Activated CD4-positive, CD25-positive, alpha-beta regulatory T cell (primary cell): ENCODE data around the gene PNMA6E.

Experiments used
- DNase-seq, 4 experiments: peaks; one replicate each; lab custom pipeline; 2025; lab: John Stamatoyannopoulos, UW

PNMA6E gene

DNA sequence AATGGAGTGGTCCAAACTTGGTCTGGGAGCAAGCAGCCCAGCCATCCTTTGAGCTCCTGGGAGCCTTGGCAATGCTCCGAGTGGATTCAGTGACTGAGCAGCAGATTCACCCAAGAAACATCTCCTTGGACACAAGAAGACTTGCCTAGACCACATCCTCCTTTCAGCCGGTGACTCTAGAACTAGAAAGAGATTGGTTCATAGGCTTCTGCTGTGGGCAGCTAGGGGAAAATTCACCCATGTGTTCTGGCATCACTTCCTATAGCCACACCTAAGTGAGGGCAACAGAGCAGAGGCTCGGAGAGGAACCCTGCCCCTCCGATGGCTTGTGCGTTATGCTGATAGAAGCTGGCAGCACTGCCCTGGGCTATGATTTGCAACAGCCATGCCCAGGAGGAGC, 51.2 kb downstream of the PNMA6E start:
- DNase-seq = no peak

DNA sequence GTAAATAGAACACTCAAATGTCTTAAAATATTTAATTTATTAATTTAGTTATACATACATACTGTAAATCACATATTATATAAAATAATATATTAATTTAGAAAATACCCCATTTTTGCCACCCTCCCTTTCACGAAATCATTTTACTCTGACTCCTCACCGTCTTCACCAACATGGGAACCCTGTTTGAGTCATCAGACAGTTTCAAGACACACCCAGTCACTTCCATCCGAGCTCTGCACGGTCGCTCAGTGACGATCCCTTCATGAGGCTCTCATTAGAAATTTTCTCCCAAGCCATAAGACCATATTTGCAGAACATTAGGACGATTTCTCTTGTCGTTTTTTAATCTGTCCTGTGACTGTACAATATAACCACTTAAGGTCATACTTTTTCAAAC, 52.7 kb downstream of the PNMA6E start:
- no peak for DNase-seq

DNA sequence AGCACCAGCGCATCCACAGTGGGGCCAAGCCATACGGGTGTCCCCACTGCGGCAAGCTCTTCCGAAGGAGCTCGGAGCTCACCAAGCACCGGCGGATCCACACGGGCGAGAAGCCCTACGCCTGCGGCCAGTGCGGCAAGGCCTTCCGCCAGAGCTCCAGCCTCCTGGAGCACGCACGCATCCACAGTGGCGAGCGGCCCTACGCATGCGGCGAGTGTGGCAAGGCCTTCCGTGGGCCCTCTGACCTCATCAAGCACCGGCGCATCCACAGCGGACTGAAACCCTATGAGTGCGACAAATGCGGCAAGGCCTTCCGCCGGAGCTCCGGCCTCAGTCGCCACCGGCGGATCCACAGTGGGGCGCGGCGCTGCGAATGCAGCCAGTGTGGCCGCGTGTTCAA, 53.6 kb downstream of the PNMA6E start:
- DNase-seq = no peak
